HL-60 (cell line): ENCODE data around the gene SKI.

Source experiments
- DNase-seq, 2 experiments: peaks; one replicate each; pipeline ENCODE4 v3.0.0-alpha.2; 2010 to 2020; ENCODE audit warnings: low read depth in 1 of 2, low spot score in 1 of 2
- H3K27ac ChIP-seq: fragments of 250-450 bp; sonication (Bioruptor Pico); replicated peaks from 2 replicates; pipeline ENCODE4 v1.5.1; 2020; ENCODE audit warnings: mild to moderate bottlenecking, moderate library complexity
- H3K27me3 ChIP-seq: fragments of 250-450 bp; sonication (Bioruptor Pico); 2 replicates; pipeline ENCODE4 v1.5.1; 2021; ENCODE audit warnings: mild to moderate bottlenecking, moderate library complexity; ENCODE audit not compliant: insufficient read depth, poor library complexity, severe bottlenecking
- H3K4me3 ChIP-seq: replicated peaks from 2 replicates; pipeline ENCODE4 v1.5.1; 2011; ENCODE audit warnings: mild to moderate bottlenecking, control low read depth, low read length; ENCODE audit not compliant: insufficient read depth
- CTCF ChIP-seq: IDR thresholded peaks from one replicate; pipeline ENCODE4 v1.5.1; 2011; ENCODE audit warnings: low read length, control low read depth, inconsistent platforms; ENCODE audit not compliant: insufficient read depth
- GABPA ChIP-seq: IDR thresholded peaks from 2 replicates; pipeline ENCODE4 v1.6.1; 2012; ENCODE audit warnings: low read depth
- POLR2AphosphoS5 ChIP-seq: IDR thresholded peaks from 2 replicates; pipeline ENCODE4 v1.6.1; 2012; ENCODE audit warnings: low read depth
- SPI1 ChIP-seq: IDR thresholded peaks from 2 replicates; pipeline ENCODE4 v1.6.1; 2012; ENCODE audit warnings: low read depth, mild to moderate bottlenecking, borderline replicate concordance
- TF ChIP-seq, protein P1 (sequence below): IDR thresholded peaks from 2 replicates; pipeline ENCODE4 v1.6.1; 2012; ENCODE audit warnings: low read depth; ENCODE audit not compliant: insufficient replicate concordance

The SKI gene

DNA sequence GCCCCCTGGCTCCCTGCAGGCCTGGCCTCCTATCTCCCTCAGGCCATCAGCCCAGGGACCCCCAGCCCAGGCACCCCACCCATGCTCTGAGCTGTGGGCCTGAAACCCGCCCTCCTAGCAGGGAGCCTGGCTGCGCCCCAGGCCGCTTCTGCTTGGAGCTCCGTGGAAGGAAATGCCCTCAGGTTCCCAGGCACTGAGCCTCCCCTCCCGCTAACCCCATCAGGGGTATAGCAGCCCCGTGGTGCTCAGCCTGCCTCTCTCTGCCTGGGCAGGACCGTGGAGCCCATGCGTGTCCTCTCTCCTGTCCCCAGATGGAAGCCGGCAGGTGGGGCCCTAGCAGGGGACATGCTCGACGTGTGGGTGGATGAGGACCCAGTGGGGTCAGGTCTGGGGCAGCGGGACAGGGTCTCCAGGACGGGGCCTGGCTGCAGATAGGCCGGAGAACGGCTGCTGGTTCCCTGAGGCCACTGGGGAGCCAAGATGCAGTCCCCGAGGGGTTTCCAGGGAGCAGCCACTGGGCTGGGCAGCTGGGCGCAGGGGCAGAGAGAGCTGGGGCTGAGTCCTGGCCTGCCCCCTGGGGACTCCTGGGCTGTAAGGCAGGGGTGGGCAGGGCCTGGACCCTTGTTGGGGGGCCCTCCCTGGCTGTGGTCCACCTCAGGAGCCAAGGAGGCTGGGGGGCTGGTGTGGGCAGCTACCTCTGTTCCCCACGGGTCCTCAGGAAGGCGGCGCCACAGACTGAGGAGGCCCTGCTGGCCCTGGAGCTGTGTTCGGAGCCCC lies 87.7 kb downstream of the SKI start:
- Histone ChIP-seq H3K27ac (no peak overlapping the region), H3K4me3 (no peak overlapping the region), H3K27me3 (peaks cover 5% of the 10 kb centered on the region)
- no peak for DNase-seq
- TF ChIP-seq GABPA (no peak), CTCF (no peak), SPI1 (no peak), POLR2AphosphoS5 (no peak)
- TF ChIP-seq, protein P1, sequence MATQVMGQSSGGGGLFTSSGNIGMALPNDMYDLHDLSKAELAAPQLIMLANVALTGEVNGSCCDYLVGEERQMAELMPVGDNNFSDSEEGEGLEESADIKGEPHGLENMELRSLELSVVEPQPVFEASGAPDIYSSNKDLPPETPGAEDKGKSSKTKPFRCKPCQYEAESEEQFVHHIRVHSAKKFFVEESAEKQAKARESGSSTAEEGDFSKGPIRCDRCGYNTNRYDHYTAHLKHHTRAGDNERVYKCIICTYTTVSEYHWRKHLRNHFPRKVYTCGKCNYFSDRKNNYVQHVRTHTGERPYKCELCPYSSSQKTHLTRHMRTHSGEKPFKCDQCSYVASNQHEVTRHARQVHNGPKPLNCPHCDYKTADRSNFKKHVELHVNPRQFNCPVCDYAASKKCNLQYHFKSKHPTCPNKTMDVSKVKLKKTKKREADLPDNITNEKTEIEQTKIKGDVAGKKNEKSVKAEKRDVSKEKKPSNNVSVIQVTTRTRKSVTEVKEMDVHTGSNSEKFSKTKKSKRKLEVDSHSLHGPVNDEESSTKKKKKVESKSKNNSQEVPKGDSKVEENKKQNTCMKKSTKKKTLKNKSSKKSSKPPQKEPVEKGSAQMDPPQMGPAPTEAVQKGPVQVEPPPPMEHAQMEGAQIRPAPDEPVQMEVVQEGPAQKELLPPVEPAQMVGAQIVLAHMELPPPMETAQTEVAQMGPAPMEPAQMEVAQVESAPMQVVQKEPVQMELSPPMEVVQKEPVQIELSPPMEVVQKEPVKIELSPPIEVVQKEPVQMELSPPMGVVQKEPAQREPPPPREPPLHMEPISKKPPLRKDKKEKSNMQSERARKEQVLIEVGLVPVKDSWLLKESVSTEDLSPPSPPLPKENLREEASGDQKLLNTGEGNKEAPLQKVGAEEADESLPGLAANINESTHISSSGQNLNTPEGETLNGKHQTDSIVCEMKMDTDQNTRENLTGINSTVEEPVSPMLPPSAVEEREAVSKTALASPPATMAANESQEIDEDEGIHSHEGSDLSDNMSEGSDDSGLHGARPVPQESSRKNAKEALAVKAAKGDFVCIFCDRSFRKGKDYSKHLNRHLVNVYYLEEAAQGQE: no peak

DNA sequence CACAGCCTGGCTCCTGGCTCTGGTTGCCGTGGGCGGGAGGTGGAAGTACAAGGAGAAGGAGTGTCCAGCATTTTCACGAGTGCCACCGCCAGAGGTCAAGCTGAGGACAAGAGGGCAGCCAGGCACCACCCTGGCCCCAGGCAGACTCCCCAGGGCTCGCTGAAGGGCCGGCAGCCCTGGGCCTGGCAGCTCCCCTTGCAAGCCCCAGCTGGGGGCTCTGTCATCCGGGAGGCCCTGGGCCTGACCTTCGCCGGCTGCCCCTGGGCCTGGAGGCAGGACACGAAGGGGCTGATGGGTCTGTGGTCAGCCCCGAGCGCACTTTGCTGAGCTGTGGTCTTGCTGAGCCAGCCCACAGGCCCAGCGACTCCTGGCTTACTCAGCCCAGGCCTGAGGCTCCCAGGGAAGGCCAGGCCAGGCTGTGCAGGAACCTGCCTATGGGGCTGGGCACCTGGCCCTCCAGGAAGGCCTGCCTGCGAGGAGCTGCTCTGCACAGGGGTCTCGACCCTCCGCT lies 88.4 kb downstream of the SKI start:
- DNase-seq: no peak
- Histone ChIP-seq H3K4me3 (no peak overlapping the region), H3K27me3 (peaks cover 5% of the 10 kb centered on the region), H3K27ac (no peak overlapping the region)
- TF ChIP-seq CTCF (no peak), SPI1 (no peak), POLR2AphosphoS5 (no peak), GABPA (no peak)
- TF ChIP-seq, protein P1: no peak

GRCh38 chr1:2317230-2318065 lies 89.3 kb downstream of the SKI start:
- no peak for DNase-seq
- H3K27ac ChIP-seq: no peak overlapping the region
- no peak for TF ChIP-seq SPI1
- TF ChIP-seq, protein P1: no peak
- no peak for TF ChIP-seq POLR2AphosphoS5
- TF ChIP-seq GABPA: no peak
- no peak for TF ChIP-seq CTCF
- peaks cover 10% of the 10 kb centered on the region for H3K27me3 ChIP-seq
- H3K4me3 ChIP-seq: no peak overlapping the region
